ENCODE data around the gene PTPN4.

The PTPN4 gene

DNA sequence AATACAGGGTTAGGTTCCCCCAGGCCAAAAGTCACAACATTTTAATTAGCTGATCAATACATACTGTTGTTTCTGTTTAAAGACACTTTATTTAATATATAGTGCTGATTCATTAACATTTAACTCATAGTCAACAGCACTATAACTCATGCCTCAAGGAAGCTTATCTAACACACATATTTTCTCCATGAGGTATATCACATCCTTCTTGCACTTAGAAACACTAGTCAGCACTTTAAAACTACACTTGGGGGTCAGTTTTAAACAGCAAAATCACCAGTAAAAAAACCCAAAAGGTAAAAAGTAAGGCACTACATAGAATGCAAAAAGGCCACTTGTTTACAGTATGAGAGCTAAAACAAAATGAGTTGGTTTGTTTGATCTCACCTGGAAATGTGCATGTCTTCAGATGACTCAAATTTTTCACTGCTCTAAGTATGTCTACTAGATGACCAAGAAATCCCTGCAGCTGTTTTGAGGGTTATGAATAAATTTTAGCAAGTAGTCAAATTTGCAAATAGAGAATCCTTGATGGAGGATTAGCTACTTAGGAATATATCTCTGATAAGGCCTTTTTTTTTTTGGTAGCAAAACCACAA lies 199.0 kb downstream of the PTPN4 start:
- Histone ChIP-seq H3K4me3 (ENCODE audit: low read length) (no peak overlapping the region), H2AFZ (ENCODE audit: low read length) (no peak overlapping the region), H3K27ac (ENCODE audit: low read length) (no peak overlapping the region), H3K4me1 (ENCODE audit: low read length) (no peaks in the 10 kb centered on the region), H3K9me2 (replicated peaks; ENCODE audit: insufficient read depth, low read length) (no peaks in the 10 kb centered on the region), H3K4me2 (ENCODE audit: low read depth, low read length) (no peak overlapping the region), H3F3A (ENCODE audit: insufficient read depth, low read length) (no peaks in the 10 kb centered on the region), H3K36me3 (replicated peaks; ENCODE audit: insufficient read depth, low read length) (no peaks in the 10 kb centered on the region; the same call in 1 of the 2 replicates), H3K79me2 (ENCODE audit: low read length) (no peaks in the 10 kb centered on the region), H3K9me3 (replicated peaks; ENCODE audit: insufficient read depth, low read length) (no peaks in the 10 kb centered on the region), H4K20me1 (ENCODE audit: insufficient read depth, low read length) (no peaks in the 10 kb centered on the region), H3K9ac (ENCODE audit: low read length) (no peak overlapping the region), H3K27me3 (replicated peaks; ENCODE audit: insufficient read depth, low read length) (no peaks in the 10 kb centered on the region)
- DNase-seq: no peak
- TF ChIP-seq EZH2 (optimal IDR thresholded peaks at IDR 0.05; ENCODE audit: low read depth, low read length): no peak
- TF ChIP-seq CTCF (IDR thresholded peaks at IDR 0.05; ENCODE audit: low read length): no peak
- TF ChIP-seq EZH2phosphoT487 (IDR thresholded peaks at IDR 0.05; ENCODE audit: low read length): no peak

GRCh38 chr2:119960821-119961220 lies 201.1 kb downstream of the PTPN4 start:
- Histone ChIP-seq H3K4me3 (ENCODE audit: low read length) (no peak overlapping the region), H3K9ac (ENCODE audit: low read length) (no peak overlapping the region), H4K20me1 (ENCODE audit: insufficient read depth, low read length) (no peaks in the 10 kb centered on the region), H3K4me2 (ENCODE audit: low read depth, low read length) (no peak overlapping the region), H3K9me3 (replicated peaks; ENCODE audit: insufficient read depth, low read length) (no peaks in the 10 kb centered on the region), H3K27ac (ENCODE audit: low read length) (no peak overlapping the region), H3K27me3 (replicated peaks; ENCODE audit: insufficient read depth, low read length) (no peaks in the 10 kb centered on the region), H3F3A (ENCODE audit: insufficient read depth, low read length) (no peaks in the 10 kb centered on the region), H3K4me1 (ENCODE audit: low read length) (no peaks in the 10 kb centered on the region), H3K9me2 (replicated peaks; ENCODE audit: insufficient read depth, low read length) (no peaks in the 10 kb centered on the region), H2AFZ (ENCODE audit: low read length) (no peak overlapping the region), H3K79me2 (ENCODE audit: low read length) (no peaks in the 10 kb centered on the region), H3K36me3 (replicated peaks; ENCODE audit: insufficient read depth, low read length) (no peaks in the 10 kb centered on the region; the same call in 1 of the 2 replicates)
- no peak for TF ChIP-seq CTCF (IDR thresholded peaks at IDR 0.05; ENCODE audit: low read length)
- TF ChIP-seq EZH2phosphoT487 (IDR thresholded peaks at IDR 0.05; ENCODE audit: low read length): no peak
- no peak for TF ChIP-seq EZH2 (optimal IDR thresholded peaks at IDR 0.05; ENCODE audit: low read depth, low read length)
- DNase-seq: no peak

- Histone ChIP-seq H3K9me2 (replicated peaks; ENCODE audit: insufficient read depth, low read length) (no peaks in the 10 kb centered on the region), H3K4me2 (ENCODE audit: low read depth, low read length) (no peak overlapping the region), H3F3A (ENCODE audit: insufficient read depth, low read length) (no peaks in the 10 kb centered on the region), H3K9me3 (replicated peaks; ENCODE audit: insufficient read depth, low read length) (no peaks in the 10 kb centered on the region), H3K36me3 (replicated peaks; ENCODE audit: insufficient read depth, low read length) (no peaks in the 10 kb centered on the region), H3K9ac (ENCODE audit: low read length) (no peak overlapping the region), H3K4me3 (ENCODE audit: low read length) (no peak overlapping the region), H3K27ac (ENCODE audit: low read length) (no peak overlapping the region), H2AFZ (ENCODE audit: low read length) (no peak overlapping the region), H4K20me1 (ENCODE audit: insufficient read depth, low read length) (no peaks in the 10 kb centered on the region), H3K79me2 (ENCODE audit: low read length) (no peaks in the 10 kb centered on the region), H3K4me1 (ENCODE audit: low read length) (no peaks in the 10 kb centered on the region), H3K27me3 (replicated peaks; ENCODE audit: insufficient read depth, low read length) (no peaks in the 10 kb centered on the region)
- no peak for TF ChIP-seq EZH2phosphoT487 (IDR thresholded peaks at IDR 0.05; ENCODE audit: low read length)
- no peak for TF ChIP-seq EZH2 (optimal IDR thresholded peaks at IDR 0.05; ENCODE audit: low read depth, low read length)
- no peak for TF ChIP-seq CTCF (IDR thresholded peaks at IDR 0.05; ENCODE audit: low read length)
- DNase-seq: no peak
Observed at GRCh38 chr2:119981896-119982295, 222.2 kb downstream of the PTPN4 start.

Measured in MM.1S (cell line).